Measurements from ENCODE around the gene MBTPS1. TPM values are rescaled to one million over a fixed set of nuclear protein-coding genes. Genes with fewer than 3 reads are reported as not detected.

The MBTPS1 gene
- total RNA-seq, 1 experiment from 2014 or later: 46.9 TPM

DNA sequence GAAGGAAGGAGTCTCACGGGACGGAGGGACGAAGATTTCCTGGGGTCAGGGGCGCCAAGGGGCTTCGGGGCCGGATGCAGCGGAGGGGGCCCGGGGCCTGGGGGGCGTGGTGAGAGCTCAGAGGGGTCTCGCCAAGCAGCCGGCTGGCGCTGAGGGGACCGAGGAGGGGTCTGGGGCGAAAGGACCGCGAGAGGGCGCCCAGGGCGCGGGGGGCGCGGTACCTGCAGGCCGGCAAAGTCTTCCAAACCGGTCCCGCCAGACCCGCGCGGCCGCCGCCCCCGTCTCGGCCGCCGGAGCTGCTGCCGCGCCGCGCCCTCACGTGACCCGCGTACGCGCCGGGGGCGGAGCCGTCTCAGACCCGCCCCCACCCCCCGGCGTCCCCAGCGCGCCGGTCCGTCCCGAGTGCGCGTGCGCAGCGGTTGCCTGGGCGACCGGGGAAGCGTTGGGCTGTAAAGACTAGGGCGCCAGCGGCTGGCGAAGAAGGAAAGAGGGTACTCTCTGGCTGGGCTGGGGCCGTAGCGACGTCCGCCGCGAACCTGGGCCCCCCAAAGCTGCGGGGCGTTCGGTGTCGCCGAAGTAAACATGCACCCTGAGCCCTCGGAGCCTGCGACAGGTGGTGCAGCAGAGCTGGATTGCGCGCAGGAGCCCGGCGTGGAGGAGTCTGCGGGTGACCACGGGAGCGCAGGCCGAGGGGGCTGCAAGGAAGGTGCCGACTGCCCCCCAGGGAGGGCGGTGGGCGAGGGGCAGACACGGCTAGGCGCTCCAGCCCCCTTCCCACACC, 28.3 kb upstream of the MBTPS1 start, which contains the start of the genes DNAAF1 and HSDL1 (continued):
- TF ChIP-seq ARID4B (CRISPR knock-in tag; IDR thresholded peaks at IDR 0.05; ENCODE audit: borderline replicate concordance) (no peak; the same call in 1 of the 2 replicates), E2F5 (CRISPR knock-in tag; IDR thresholded peaks at IDR 0.05) (0 out of 2 replicates have a peak, but pooled peaks have one; percentile 50), ZNF317 (CRISPR knock-in tag; IDR thresholded peaks at IDR 0.05; ENCODE audit: borderline replicate concordance, low read depth) (no peak), RORB (CRISPR knock-in tag; IDR thresholded peaks at IDR 0.05) (no peak), MLX (CRISPR knock-in tag; IDR thresholded peaks at IDR 0.05) (no peak), PRDM15 (CRISPR knock-in tag; IDR thresholded peaks at IDR 0.05) (no peak), KAT7 (CRISPR knock-in tag; IDR thresholded peaks at IDR 0.05; ENCODE audit: borderline replicate concordance) (0 out of 2 replicates have a peak, but pooled peaks have one; percentile 41), SMAD3 (CRISPR knock-in tag; IDR thresholded peaks at IDR 0.05; ENCODE audit: borderline replicate concordance) (no peak), ETV6 (CRISPR knock-in tag; IDR thresholded peaks at IDR 0.05) (no peak), PREB (CRISPR knock-in tag; IDR thresholded peaks at IDR 0.05; ENCODE audit: borderline replicate concordance) (no peak), USF2 (CRISPR knock-in tag; IDR thresholded peaks at IDR 0.05) (peak; percentile 99), TEAD1 (CRISPR knock-in tag; IDR thresholded peaks at IDR 0.05) (no peak)
- TF ChIP-seq, protein P1, sequence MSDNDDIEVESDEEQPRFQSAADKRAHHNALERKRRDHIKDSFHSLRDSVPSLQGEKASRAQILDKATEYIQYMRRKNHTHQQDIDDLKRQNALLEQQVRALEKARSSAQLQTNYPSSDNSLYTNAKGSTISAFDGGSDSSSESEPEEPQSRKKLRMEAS (CRISPR knock-in tag; IDR thresholded peaks at IDR 0.05): no peak; the same call in 1 of the 2 replicates
